MM.1S (cell line): ENCODE results near the gene SRRM1.

ENCODE experiments used
- DNase-seq: peaks from one replicate; pipeline ENCODE4 v3.0.0-alpha.2; 2015
- H2AFZ ChIP-seq: fragments of 300-600 bp; sonication (generic); 2 replicates; pipeline ENCODE4 v1.6.0; 2016; ENCODE audit warnings: antibody characterized with exemption, low read length
- H3F3A ChIP-seq: fragments of 300-600 bp; sonication (generic); 2 replicates; pipeline ENCODE4 v1.6.1; 2016; ENCODE audit warnings: mild to moderate bottlenecking, antibody characterized with exemption, low read length, moderate library complexity, mixed read lengths; ENCODE audit not compliant: insufficient read depth
- H3K27ac ChIP-seq: fragments of 300-600 bp; sonication (generic); 2 replicates; pipeline ENCODE4 v1.5.1; 2016; ENCODE audit warnings: mild to moderate bottlenecking, low read length
- H3K27me3 ChIP-seq: fragments of 300-600 bp; sonication (generic); replicated peaks from 2 replicates; pipeline ENCODE4 v1.6.0; 2016; ENCODE audit warnings: low read length; ENCODE audit not compliant: insufficient read depth
- H3K36me3 ChIP-seq: fragments of 300-600 bp; sonication (generic); replicated peaks from 2 replicates; pipeline ENCODE4 v1.6.1; 2016; ENCODE audit warnings: mild to moderate bottlenecking, low read length, mixed read lengths; ENCODE audit not compliant: insufficient read depth
- H3K4me1 ChIP-seq: fragments of 300-600 bp; sonication (generic); 2 replicates; pipeline ENCODE4 v1.6.1; 2016; ENCODE audit warnings: low read length, mixed read lengths
- H3K4me2 ChIP-seq: fragments of 300-600 bp; sonication (generic); 2 replicates; pipeline ENCODE4 v1.6.0; 2016; ENCODE audit warnings: low read depth, low read length
- H3K4me3 ChIP-seq: fragments of 300-600 bp; sonication (generic); 2 replicates; pipeline ENCODE4 v1.5.1; 2016; ENCODE audit warnings: low read length, mixed read lengths
- H3K79me2 ChIP-seq: fragments of 300-600 bp; sonication (generic); 2 replicates; pipeline ENCODE4 v1.6.1; 2016; ENCODE audit warnings: mixed run types, low read length, mixed read lengths
- H3K9ac ChIP-seq: fragments of 300-600 bp; sonication (generic); 2 replicates; pipeline ENCODE4 v1.6.1; 2016; ENCODE audit warnings: low read length, mixed read lengths
- H3K9me2 ChIP-seq: fragments of 300-600 bp; sonication (generic); replicated peaks from 2 replicates; pipeline ENCODE4 v1.6.1; 2016; ENCODE audit warnings: mild to moderate bottlenecking, low read length, mixed read lengths; ENCODE audit not compliant: insufficient read depth
- H3K9me3 ChIP-seq: fragments of 300-600 bp; sonication (generic); replicated peaks from 2 replicates; pipeline ENCODE4 v1.6.1; 2016; ENCODE audit warnings: mild to moderate bottlenecking, low read length, mixed read lengths; ENCODE audit not compliant: insufficient read depth
- H4K20me1 ChIP-seq: fragments of 300-600 bp; sonication (generic); 2 replicates; pipeline ENCODE4 v1.6.1; 2016; ENCODE audit warnings: mild to moderate bottlenecking, low read length, moderate library complexity, mixed read lengths; ENCODE audit not compliant: insufficient read depth
- CTCF ChIP-seq: fragments of 300-600 bp; sonication (generic); IDR thresholded peaks from 2 replicates; pipeline ENCODE4 v1.5.1; 2016; ENCODE audit warnings: antibody characterized with exemption, low read length, mixed read lengths
- EZH2 ChIP-seq: fragments of 300-600 bp; sonication (generic); optimal IDR thresholded peaks from 2 replicates; pipeline ENCODE3; 2017; ENCODE audit warnings: low read depth, mild to moderate bottlenecking, antibody characterized with exemption, low read length, mixed read lengths
- EZH2phosphoT487 ChIP-seq: fragments of 300-600 bp; sonication (generic); IDR thresholded peaks from 2 replicates; pipeline ENCODE4 v1.6.1; 2018; ENCODE audit warnings: antibody characterized with exemption, low read length

Gene SRRM1

GRCh38 chr1:24599265-24599664, 43.8 kb upstream of the SRRM1 start:
- TF ChIP-seq CTCF (no peak), EZH2 (no peak), EZH2phosphoT487 (no peak)

GRCh38 chr1:24600551-24600950, 42.6 kb upstream of the SRRM1 start:
- no peak overlapping the region for H3K27ac ChIP-seq

More at GRCh38 chr1:24599265-24599664, 43.8 kb upstream of the SRRM1 start:
- H3K79me2 ChIP-seq: no peaks in the 10 kb centered on the region
- H3K4me2 ChIP-seq: no peak overlapping the region
- H3K4me3 ChIP-seq: no peak overlapping the region
- no peaks in the 10 kb centered on the region for H3K4me1 ChIP-seq
- H3K36me3 ChIP-seq: no peaks in the 10 kb centered on the region
- H3K27me3 ChIP-seq: no peaks in the 10 kb centered on the region
- no peak for DNase-seq
- no peak overlapping the region for H2AFZ ChIP-seq
- H3K9ac ChIP-seq: no peak overlapping the region
- H4K20me1 ChIP-seq: no peaks in the 10 kb centered on the region
- H3K9me3 ChIP-seq: no peaks in the 10 kb centered on the region
- no peak overlapping the region for H3K27ac ChIP-seq
- H3F3A ChIP-seq: no peaks in the 10 kb centered on the region
- H3K9me2 ChIP-seq: no peaks in the 10 kb centered on the region

GRCh38 chr1:24605534-24606295, 37.4 kb upstream of the SRRM1 start:
- H4K20me1 ChIP-seq: no peaks in the 10 kb centered on the region
- no peaks in the 10 kb centered on the region for H3K4me1 ChIP-seq
- no peaks in the 10 kb centered on the region for H3K9me3 ChIP-seq
- no peak overlapping the region for H3K9ac ChIP-seq
- no peak overlapping the region for H2AFZ ChIP-seq
- H3K36me3 ChIP-seq: no peaks in the 10 kb centered on the region
- no peaks in the 10 kb centered on the region for H3K79me2 ChIP-seq
- H3K27ac ChIP-seq: no peak overlapping the region
- TF ChIP-seq EZH2phosphoT487 (no peak), EZH2 (no peak), CTCF (no peak)
- H3K9me2 ChIP-seq: no peaks in the 10 kb centered on the region
- H3K4me3 ChIP-seq: no peak overlapping the region
- DNase-seq: no peak
- H3K4me2 ChIP-seq: no peak overlapping the region
- no peaks in the 10 kb centered on the region for H3F3A ChIP-seq
- H3K27me3 ChIP-seq: no peaks in the 10 kb centered on the region

More at GRCh38 chr1:24600551-24600950, 42.6 kb upstream of the SRRM1 start:
- no peaks in the 10 kb centered on the region for H3K79me2 ChIP-seq
- H3K9ac ChIP-seq: no peak overlapping the region
- H4K20me1 ChIP-seq: no peaks in the 10 kb centered on the region
- H3K4me3 ChIP-seq: no peak overlapping the region
- H3K36me3 ChIP-seq: no peaks in the 10 kb centered on the region
- H3F3A ChIP-seq: no peaks in the 10 kb centered on the region
- no peak for DNase-seq
- no peak overlapping the region for H2AFZ ChIP-seq
- H3K9me2 ChIP-seq: no peaks in the 10 kb centered on the region
- TF ChIP-seq EZH2phosphoT487: no peak
- TF ChIP-seq EZH2: no peak
- no peak for TF ChIP-seq CTCF
- no peak overlapping the region for H3K4me2 ChIP-seq
- no peaks in the 10 kb centered on the region for H3K4me1 ChIP-seq
- H3K27me3 ChIP-seq: no peaks in the 10 kb centered on the region
- no peaks in the 10 kb centered on the region for H3K9me3 ChIP-seq
